ENCODE measurements around the gene GPC2. TPM values are rescaled to one million over a fixed set of nuclear protein-coding genes. Genes with fewer than 3 reads are reported as not detected.
"Not testable (repeated sequence)": the region's sequence is repeated elsewhere in the genome, so short reads cannot be mapped to it uniquely, and the experiment has no call there.

The GPC2 gene
- total RNA-seq, 4 donors from 2014 or later: 7.3 to 45.4 (median 14.8) TPM

DNA sequence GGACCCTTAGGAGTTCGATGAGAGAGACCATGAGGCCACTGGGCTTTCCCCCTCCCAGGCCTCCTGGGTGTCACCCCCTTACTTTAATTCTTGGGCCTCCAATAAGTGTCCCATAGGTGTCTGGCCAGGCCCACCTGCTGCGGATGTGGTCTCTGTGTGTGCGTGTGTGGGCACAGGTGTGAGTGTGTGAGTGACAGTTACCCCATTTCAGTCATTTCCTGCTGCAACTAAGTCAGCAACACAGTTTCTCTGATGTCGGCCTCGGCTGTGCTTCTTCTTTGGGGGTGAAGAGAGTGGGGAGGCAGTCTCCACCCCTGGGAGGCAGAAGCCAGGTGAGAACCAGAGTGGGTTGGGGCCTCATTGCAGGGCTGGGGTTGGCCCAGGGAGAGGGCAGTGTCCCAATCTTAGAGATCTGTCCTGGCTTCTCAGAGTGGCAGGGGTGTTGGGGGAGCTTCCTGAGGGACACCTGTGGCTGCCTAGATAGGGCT, 44.1 kb upstream of the GPC2 start:
- Histone ChIP-seq H3K36me3 (peaks cover 26% of the 10 kb centered on the region), H3K4me1 (no peaks in the 10 kb centered on the region), H3K4me3 (no peak overlapping the region), H3K9me3 (no peaks in the 10 kb centered on the region), H3K27ac (no peak overlapping the region), H3K27me3 (no peaks in the 10 kb centered on the region)
- WGBS: 76% methylated on average over 5 of the region's 5 CpGs
- TF ChIP-seq, protein P1, sequence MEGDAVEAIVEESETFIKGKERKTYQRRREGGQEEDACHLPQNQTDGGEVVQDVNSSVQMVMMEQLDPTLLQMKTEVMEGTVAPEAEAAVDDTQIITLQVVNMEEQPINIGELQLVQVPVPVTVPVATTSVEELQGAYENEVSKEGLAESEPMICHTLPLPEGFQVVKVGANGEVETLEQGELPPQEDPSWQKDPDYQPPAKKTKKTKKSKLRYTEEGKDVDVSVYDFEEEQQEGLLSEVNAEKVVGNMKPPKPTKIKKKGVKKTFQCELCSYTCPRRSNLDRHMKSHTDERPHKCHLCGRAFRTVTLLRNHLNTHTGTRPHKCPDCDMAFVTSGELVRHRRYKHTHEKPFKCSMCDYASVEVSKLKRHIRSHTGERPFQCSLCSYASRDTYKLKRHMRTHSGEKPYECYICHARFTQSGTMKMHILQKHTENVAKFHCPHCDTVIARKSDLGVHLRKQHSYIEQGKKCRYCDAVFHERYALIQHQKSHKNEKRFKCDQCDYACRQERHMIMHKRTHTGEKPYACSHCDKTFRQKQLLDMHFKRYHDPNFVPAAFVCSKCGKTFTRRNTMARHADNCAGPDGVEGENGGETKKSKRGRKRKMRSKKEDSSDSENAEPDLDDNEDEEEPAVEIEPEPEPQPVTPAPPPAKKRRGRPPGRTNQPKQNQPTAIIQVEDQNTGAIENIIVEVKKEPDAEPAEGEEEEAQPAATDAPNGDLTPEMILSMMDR (IDR thresholded peaks at IDR 0.05): no peak
- no peak for TF ChIP-seq EP300 (IDR thresholded peaks at IDR 0.05)
- TF ChIP-seq POLR2A (IDR thresholded peaks at IDR 0.05): no peak
- TF ChIP-seq POLR2AphosphoS5 (IDR thresholded peaks at IDR 0.05): no peak
- no peak for DNase-seq (ENCODE audit: low spot score in 2 of 2)

DNA sequence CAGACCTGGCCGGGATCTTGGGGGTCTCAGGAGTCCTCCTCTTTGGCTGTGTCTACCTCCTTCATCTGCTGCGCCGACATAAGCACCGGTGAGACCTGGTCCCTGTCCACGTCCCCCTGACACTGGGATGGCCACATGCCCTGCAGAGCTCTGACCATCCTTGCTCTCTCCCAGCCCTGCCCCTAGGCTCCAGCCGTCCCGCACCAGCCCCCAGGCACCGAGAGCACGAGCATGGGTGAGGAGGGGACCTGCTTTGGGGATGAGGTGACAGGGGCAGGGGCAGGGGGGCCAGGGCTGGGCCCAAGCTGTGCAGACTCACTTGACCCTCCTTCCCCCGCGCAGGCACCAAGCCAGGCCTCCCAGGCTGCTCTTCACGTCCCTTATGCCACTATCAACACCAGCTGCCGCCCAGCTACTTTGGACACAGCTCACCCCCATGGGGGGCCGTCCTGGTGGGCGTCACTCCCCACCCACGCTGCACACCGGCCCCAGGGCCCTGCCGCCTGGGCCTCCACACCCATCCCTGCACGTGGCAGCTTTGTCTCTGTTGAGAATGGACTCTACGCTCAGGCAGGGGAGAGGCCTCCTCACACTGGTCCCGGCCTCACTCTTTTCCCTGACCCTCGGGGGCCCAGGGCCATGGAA, 43.5 kb upstream of the GPC2 start:
- no peaks in the 10 kb centered on the region for H3K27me3 ChIP-seq
- H3K27ac ChIP-seq: no peak overlapping the region

DNA sequence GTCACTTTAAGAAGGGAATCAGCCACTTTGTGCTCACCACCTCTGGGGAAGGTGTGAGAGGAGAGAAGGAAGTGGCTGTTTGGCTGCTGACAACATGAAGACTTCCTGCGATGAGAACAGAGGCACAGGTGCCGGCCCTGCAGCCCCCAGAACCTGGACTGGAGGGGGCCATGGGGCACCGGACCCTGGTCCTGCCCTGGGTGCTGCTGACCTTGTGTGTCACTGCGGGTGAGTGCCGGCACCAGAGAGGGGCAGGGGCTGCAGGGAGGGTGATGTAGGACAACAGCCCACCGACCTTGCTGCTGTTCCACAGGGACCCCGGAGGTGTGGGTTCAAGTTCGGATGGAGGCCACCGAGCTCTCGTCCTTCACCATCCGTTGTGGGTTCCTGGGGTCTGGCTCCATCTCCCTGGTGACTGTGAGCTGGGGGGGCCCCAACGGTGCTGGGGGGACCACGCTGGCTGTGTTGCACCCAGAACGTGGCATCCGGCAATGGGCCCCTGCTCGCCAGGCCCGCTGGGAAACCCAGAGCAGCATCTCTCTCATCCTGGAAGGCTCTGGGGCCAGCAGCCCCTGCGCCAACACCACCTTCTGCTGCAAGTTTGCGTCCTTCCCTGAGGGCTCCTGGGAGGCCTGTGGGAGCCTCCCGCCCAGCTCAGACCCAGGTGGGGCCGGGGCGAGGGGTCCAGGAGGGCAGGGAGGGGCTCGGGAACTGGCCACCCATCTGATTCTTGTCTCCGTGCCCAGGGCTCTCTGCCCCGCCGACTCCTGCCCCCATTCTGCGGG, 42.8 kb upstream of the GPC2 start, which contains the start of gene PVRIG:
TSS of gene PVRIG (plus strand) at position 149 of the 785 bp plus-strand sequence. CDS start at position 171, 22 bp downstream.
- peak within 1 kb of the TSS; percentile 14 for H3K4me3 ChIP-seq
- peaks cover 26% of the 10 kb centered on the region for H3K36me3 ChIP-seq
- not testable (repeated sequence) for H3K27ac ChIP-seq; H3K27me3 ChIP-seq; H3K4me1 ChIP-seq; DNase-seq (ENCODE audit: low spot score in 2 of 2); H3K9me3 ChIP-seq
- no CpG with 5 or more reads among the region's 27 CpGs for WGBS

More for the DNA sequence above, 43.5 kb upstream of the GPC2 start:
- Histone ChIP-seq H3K4me1 (peaks cover 3% of the 10 kb centered on the region), H3K9me3 (no peaks in the 10 kb centered on the region), H3K36me3 (peaks cover 26% of the 10 kb centered on the region), H3K4me3 (peak overlapping the region; percentile 14)
- no peak for DNase-seq (ENCODE audit: low spot score in 2 of 2)
- TF ChIP-seq EP300 (IDR thresholded peaks at IDR 0.05): no peak
- TF ChIP-seq POLR2A (IDR thresholded peaks at IDR 0.05): no peak
- no peak for TF ChIP-seq POLR2AphosphoS5 (IDR thresholded peaks at IDR 0.05)
- TF ChIP-seq, protein P1 (IDR thresholded peaks at IDR 0.05): no peak
- WGBS: 76% methylated on average over 10 of the region's 22 CpGs

DNA sequence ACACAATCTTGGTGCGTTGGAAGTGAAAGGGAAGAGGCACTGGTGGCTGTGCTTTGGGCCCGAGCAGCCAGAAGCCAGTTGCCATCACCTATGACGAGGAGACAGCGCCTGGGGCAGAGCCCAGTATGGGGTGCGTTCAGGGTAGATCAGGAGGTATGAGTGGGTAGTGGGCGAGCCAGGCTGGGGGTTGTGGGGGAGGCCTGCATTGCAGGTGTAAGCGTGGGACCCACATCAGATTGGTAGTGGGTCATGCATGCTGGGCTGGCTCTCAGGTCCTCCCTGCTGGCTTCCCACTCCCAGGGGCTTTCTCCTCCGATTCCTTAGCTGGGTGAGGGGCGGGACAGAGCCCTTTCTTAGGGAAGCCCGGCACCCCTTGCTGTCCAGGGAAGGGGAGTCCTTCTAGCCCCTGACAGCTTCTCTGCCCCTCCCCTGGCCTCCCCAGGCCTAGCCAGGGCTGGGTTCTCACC, 42.1 kb upstream of the GPC2 start:
- no peaks in the 10 kb centered on the region for H3K27me3 ChIP-seq
- WGBS: 83% methylated on average over 10 of the region's 10 CpGs
- DNase-seq (ENCODE audit: low spot score in 2 of 2): no peak
- H3K9me3 ChIP-seq: no peaks in the 10 kb centered on the region
- H3K27ac ChIP-seq: no peak overlapping the region
- no peak overlapping the region for H3K4me3 ChIP-seq
- H3K4me1 ChIP-seq: peaks cover 10% of the 10 kb centered on the region
- TF ChIP-seq, protein P1 (IDR thresholded peaks at IDR 0.05): no peak
- TF ChIP-seq EP300 (IDR thresholded peaks at IDR 0.05) (no peak), POLR2AphosphoS5 (IDR thresholded peaks at IDR 0.05) (no peak), POLR2A (IDR thresholded peaks at IDR 0.05) (no peak)
- H3K36me3 ChIP-seq: peaks cover 26% of the 10 kb centered on the region

DNA sequence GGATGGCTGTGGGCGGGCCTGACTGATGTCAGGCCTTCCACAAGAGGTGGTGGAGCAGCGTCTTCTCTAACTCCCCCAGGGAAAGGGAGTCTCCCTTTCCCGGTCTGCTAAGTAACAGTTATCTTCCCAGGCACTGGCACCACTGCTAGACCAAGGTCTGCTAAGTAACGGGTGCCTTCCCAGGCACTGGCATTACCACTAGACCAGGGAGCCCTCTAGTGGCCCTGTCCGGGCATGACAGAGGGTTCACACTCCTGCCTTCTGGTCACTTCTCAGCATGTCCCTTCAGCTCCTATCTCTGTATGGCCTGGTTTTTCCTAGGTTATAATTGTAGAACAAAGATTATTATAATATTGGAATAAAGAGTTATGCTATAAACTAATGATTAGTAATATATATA, 40.8 kb upstream of the GPC2 start:
- DNase-seq (ENCODE audit: low spot score in 2 of 2): peak in 1 of 2 donors; percentile 86

More for the DNA sequence above, 40.8 kb upstream of the GPC2 start:
- H3K36me3 ChIP-seq: peaks cover 26% of the 10 kb centered on the region
- H3K4me3 ChIP-seq, H3K9me3 ChIP-seq, H3K27me3 ChIP-seq, H3K27ac ChIP-seq: not testable (repeated sequence)
- 0% methylated on average over 2 of the region's 5 CpGs for WGBS
- H3K4me1 ChIP-seq: peaks cover 10% of the 10 kb centered on the region
- TF ChIP-seq, protein P1 (IDR thresholded peaks at IDR 0.05): peak in 1 of 2 donors; percentile 61
